Mesendoderm (in vitro differentiated cells): Measurements from ENCODE around the gene SKAP1.
"Not testable (repeated sequence)": the region's sequence is repeated elsewhere in the genome, so short reads cannot be mapped to it uniquely, and the experiment has no call there.

Source experiments
- DNase-seq: peaks from one replicate; pipeline ENCODE4 v3.0.0; 2013
- H2AK5ac ChIP-seq: 2 replicates; pipeline ENCODE4 v1.6.1; 2013; ENCODE audit warnings: low read length, inconsistent platforms
- H2BK120ac ChIP-seq: 2 replicates; pipeline ENCODE4 v1.6.1; 2013; ENCODE audit warnings: low read depth, mild to moderate bottlenecking, low read length, moderate library complexity, mixed read lengths
- H2BK15ac ChIP-seq: replicated peaks from 2 replicates; pipeline ENCODE4 v1.6.1; 2013; ENCODE audit warnings: low read depth, mild to moderate bottlenecking, moderate library complexity
- H2BK5ac ChIP-seq: 2 replicates; pipeline ENCODE4 v1.6.1; 2013; ENCODE audit warnings: low read length, inconsistent platforms
- H3K18ac ChIP-seq: 2 replicates; pipeline ENCODE4 v1.6.1; 2013; ENCODE audit warnings: mild to moderate bottlenecking, low read length, mixed read lengths
- H3K23ac ChIP-seq: one replicate; pipeline ENCODE4 v1.6.1; 2013; ENCODE audit warnings: low read length
- H3K27ac ChIP-seq: 2 replicates; pipeline ENCODE4 v1.5.1; 2013; ENCODE audit warnings: low read depth, mild to moderate bottlenecking, inconsistent platforms, low read length, moderate library complexity
- H3K27me3 ChIP-seq: 2 replicates; pipeline ENCODE4 v1.6.1; 2013; ENCODE audit warnings: low read length, control low read depth, mild to moderate bottlenecking, inconsistent platforms; ENCODE audit not compliant: insufficient read depth, poor library complexity
- H3K36me3 ChIP-seq: 2 replicates; pipeline ENCODE4 v1.6.1; 2013; ENCODE audit warnings: low read length, inconsistent platforms; ENCODE audit not compliant: control insufficient read depth, insufficient read depth
- H3K4ac ChIP-seq: one replicate; pipeline ENCODE4 v1.6.1; 2013; ENCODE audit warnings: low read depth, mild to moderate bottlenecking, low read length, moderate library complexity
- H3K4me1 ChIP-seq: 2 replicates; pipeline ENCODE4 v1.6.1; 2013; ENCODE audit warnings: low read depth, low read length, inconsistent platforms; ENCODE audit not compliant: control insufficient read depth
- H3K4me2 ChIP-seq: 2 replicates; pipeline ENCODE4 v1.6.1; 2013; ENCODE audit warnings: low read length
- H3K4me3 ChIP-seq: 2 replicates; pipeline ENCODE4 v1.5.1; 2013; ENCODE audit warnings: mild to moderate bottlenecking, low read length
- H3K56ac ChIP-seq: one replicate; pipeline ENCODE4 v1.6.1; 2013; ENCODE audit warnings: low read length
- H3K79me1 ChIP-seq: 2 replicates; pipeline ENCODE4 v1.6.1; 2013; ENCODE audit warnings: low read length, inconsistent platforms
- H3K79me2 ChIP-seq: 2 replicates; pipeline ENCODE4 v1.6.1; 2013; ENCODE audit warnings: mild to moderate bottlenecking, low read length; ENCODE audit not compliant: control insufficient read depth, insufficient read depth
- H3K9ac ChIP-seq: 2 replicates; pipeline ENCODE4 v1.6.1; 2013; ENCODE audit warnings: low read length, inconsistent platforms
- H4K5ac ChIP-seq: one replicate; pipeline ENCODE4 v1.6.1; 2013; ENCODE audit warnings: low read length
- H4K8ac ChIP-seq: one replicate; pipeline ENCODE4 v1.6.1; 2013; ENCODE audit warnings: low read depth, mild to moderate bottlenecking, control low read depth, low read length, moderate library complexity
- WGBS: extraction: QIAGEN DNeasy Blood & Tissue Kit; methylation state at CpG from one replicate; pipeline ENCODE4 v1.1.7; 2013; ENCODE audit warnings: low lambda C conversion rate, missing lambda C conversion rate; ENCODE audit not compliant: insufficient coverage; ENCODE audit errors: extremely low coverage; 5-methylcytosine and 5-hydroxymethylcytosine counted together

The SKAP1 gene

GRCh38 chr17:48368967-48369366 lies 61.0 kb downstream of the SKAP1 start:
- not testable (repeated sequence) for H3K79me2 ChIP-seq, H3K27me3 ChIP-seq, H3K79me1 ChIP-seq, H3K4ac ChIP-seq, H3K56ac ChIP-seq, H2AK5ac ChIP-seq, H2BK15ac ChIP-seq, H3K27ac ChIP-seq, H2BK120ac ChIP-seq, H3K9ac ChIP-seq, H2BK5ac ChIP-seq, H3K4me2 ChIP-seq, H3K23ac ChIP-seq, H3K4me1 ChIP-seq, DNase-seq, H3K18ac ChIP-seq, H3K4me3 ChIP-seq, H3K36me3 ChIP-seq, H4K8ac ChIP-seq, H4K5ac ChIP-seq
- no CpG with 5 or more reads among the region's 6 CpGs for WGBS

GRCh38 chr17:48368352-48368908 lies 61.6 kb downstream of the SKAP1 start:
- Histone ChIP-seq H3K56ac (no peak overlapping the region), H3K4ac (no peak overlapping the region), H2AK5ac (no peak overlapping the region), H3K9ac (no peak overlapping the region), H3K4me3 (no peak overlapping the region), H2BK15ac (no peak overlapping the region), H4K8ac (no peak overlapping the region), H3K23ac (no peak overlapping the region), H3K27me3 (no peaks in the 10 kb centered on the region), H3K4me2 (no peak overlapping the region), H3K79me1 (no peaks in the 10 kb centered on the region), H3K27ac (no peak overlapping the region), H3K79me2 (no peaks in the 10 kb centered on the region), H3K36me3 (no peaks in the 10 kb centered on the region), H2BK5ac (no peak overlapping the region), H3K4me1 (no peaks in the 10 kb centered on the region), H4K5ac (no peak overlapping the region), H3K18ac (no peak overlapping the region), H2BK120ac (no peak overlapping the region)
- no peak for DNase-seq
- WGBS: no CpG with 5 or more reads among the region's 3 CpGs

GRCh38 chr17:48363161-48363560 lies 66.9 kb downstream of the SKAP1 start:
- Histone ChIP-seq H2AK5ac (no peak overlapping the region), H3K79me1 (no peaks in the 10 kb centered on the region), H3K4me2 (no peak overlapping the region), H4K5ac (no peak overlapping the region), H3K36me3 (no peaks in the 10 kb centered on the region), H2BK120ac (no peak overlapping the region), H3K56ac (no peak overlapping the region), H3K4me3 (no peak overlapping the region), H2BK5ac (no peak overlapping the region), H3K4ac (no peak overlapping the region), H2BK15ac (no peak overlapping the region), H3K27me3 (no peaks in the 10 kb centered on the region), H3K9ac (no peak overlapping the region), H3K18ac (no peak overlapping the region), H3K27ac (no peak overlapping the region), H3K79me2 (no peaks in the 10 kb centered on the region), H4K8ac (no peak overlapping the region), H3K23ac (no peak overlapping the region), H3K4me1 (no peaks in the 10 kb centered on the region)
- no CpG with 5 or more reads among the region's 1 CpG for WGBS
- DNase-seq: no peak

- not testable (repeated sequence) for H3K9ac ChIP-seq, H4K8ac ChIP-seq, H3K18ac ChIP-seq, H2BK5ac ChIP-seq, H2BK15ac ChIP-seq, H2AK5ac ChIP-seq, H3K36me3 ChIP-seq, H3K23ac ChIP-seq, H3K4me3 ChIP-seq, H3K4ac ChIP-seq, H3K4me1 ChIP-seq, H3K79me1 ChIP-seq, H4K5ac ChIP-seq, H3K27ac ChIP-seq, DNase-seq, H3K4me2 ChIP-seq, H3K27me3 ChIP-seq, H2BK120ac ChIP-seq, H3K56ac ChIP-seq, H3K79me2 ChIP-seq
- WGBS: no CpG with 5 or more reads among the region's 11 CpGs
Measured at GRCh38 chr17:48360861-48361633, 69.0 kb downstream of the SKAP1 start.

- no peak for DNase-seq
- no peak overlapping the region for H3K27ac ChIP-seq
Measured at GRCh38 chr17:48357779-48358602, 72.0 kb downstream of the SKAP1 start.

More at GRCh38 chr17:48357779-48358602, 72.0 kb downstream of the SKAP1 start:
- H3K27me3 ChIP-seq: no peaks in the 10 kb centered on the region
- H3K36me3 ChIP-seq: no peaks in the 10 kb centered on the region
- no CpG with 5 or more reads among the region's 1 CpG for WGBS
- no peak overlapping the region for H4K8ac ChIP-seq
- H2BK120ac ChIP-seq: no peak overlapping the region
- no peak overlapping the region for H3K9ac ChIP-seq
- no peak overlapping the region for H4K5ac ChIP-seq
- H3K79me1 ChIP-seq: no peaks in the 10 kb centered on the region
- no peak overlapping the region for H2BK15ac ChIP-seq
- no peak overlapping the region for H2AK5ac ChIP-seq
- H3K4me2 ChIP-seq: no peak overlapping the region
- H3K4me1 ChIP-seq: no peaks in the 10 kb centered on the region
- no peak overlapping the region for H2BK5ac ChIP-seq
- H3K4ac ChIP-seq: no peak overlapping the region
- no peaks in the 10 kb centered on the region for H3K79me2 ChIP-seq
- H3K56ac ChIP-seq: no peak overlapping the region
- H3K4me3 ChIP-seq: no peak overlapping the region
- H3K18ac ChIP-seq: no peak overlapping the region
- H3K23ac ChIP-seq: no peak overlapping the region
